Breast epithelium (tissue), 4 donors: ENCODE results near the gene FEZF1. TPM values are rescaled to one million over a fixed set of nuclear protein-coding genes. Genes with fewer than 3 reads are reported as not detected.

Source experiments
- DNase-seq, 2 donors: peaks; one replicate each; pipeline ENCODE4 v3.0.0-alpha.2; 2019; ENCODE audit warnings: low spot score in 2 of 2
- H3K27ac ChIP-seq, 2 donors: fragments of 200-600 bp; sonication (generic) in 1 of 2; one replicate each; pipeline ENCODE4 v1.5.1; 2016 to 2019; ENCODE audit warnings: mild to moderate bottlenecking in 1 of 2
- H3K27me3 ChIP-seq, 2 donors: fragments of 200-600 bp; sonication (generic) in 1 of 2; one replicate each; pipeline versions ENCODE4 v1.5.1 to v1.6.0; 2017 to 2019; ENCODE audit warnings: control low read depth in 1 of 2, mild to moderate bottlenecking in 1 of 2
- H3K36me3 ChIP-seq: fragments of 200-600 bp; one replicate; pipeline ENCODE4 v1.5.1; 2019
- H3K4me1 ChIP-seq, 2 donors: fragments of 200-600 bp; sonication (generic); one replicate each; pipeline ENCODE4 v1.5.1; 2016 to 2019; ENCODE audit warnings: control low read depth in 1 of 2
- H3K4me3 ChIP-seq, 3 donors: fragments of 200-600 bp; sonication (generic); 1 replicate in 2 of 3; 2 replicates in 1 of 3; pipeline ENCODE4 v1.5.1; 2016 to 2019; ENCODE audit warnings: mild to moderate bottlenecking in 3 of 3, moderate library complexity in 2 of 3
- H3K9me3 ChIP-seq, 2 donors: fragments of 200-600 bp; sonication (generic) in 1 of 2; one replicate each; pipeline ENCODE4 v1.5.1; 2016 to 2019; ENCODE audit warnings: control low read depth in 1 of 2
- POLR2A ChIP-seq: fragments of 450-650 bp; IDR thresholded peaks from one replicate; pipeline ENCODE4 v1.6.1; 2016; ENCODE audit warnings: antibody characterized with exemption, mild to moderate bottlenecking, moderate library complexity
- POLR2AphosphoS5 ChIP-seq, 3 donors: sonication (generic); formaldehyde crosslinking; IDR thresholded peaks; one replicate each; pipeline ENCODE4 v1.6.1; 2017; ENCODE audit warnings: antibody characterized with exemption in 3 of 3
- intact Hi-C: fragments of 100-400 bp; cut with DNase I; formaldehyde crosslinking; loops from one replicate; pipeline ENCODE4 v1.15.1; 2023; ENCODE audit warnings: low total_unique reads
- total RNA-seq, 3 donors: library from RNA; depleted of rRNA; stranded (reverse); fragments of >200 nt; gene quantifications; one replicate each; pipeline ENCODE4 v1.1.0, GENCODE V29; 2016
- TF ChIP-seq, protein P1 (sequence below), 3 donors: fragments of 450-650 bp; IDR thresholded peaks; one replicate each; pipeline ENCODE4 v1.5.1; 2016 to 2017; ENCODE audit warnings: antibody characterized with exemption in 3 of 3, mild to moderate bottlenecking in 3 of 3, moderate library complexity in 3 of 3

Gene FEZF1
- total RNA-seq, 3 donors from 2014 or later: not detected

DNA sequence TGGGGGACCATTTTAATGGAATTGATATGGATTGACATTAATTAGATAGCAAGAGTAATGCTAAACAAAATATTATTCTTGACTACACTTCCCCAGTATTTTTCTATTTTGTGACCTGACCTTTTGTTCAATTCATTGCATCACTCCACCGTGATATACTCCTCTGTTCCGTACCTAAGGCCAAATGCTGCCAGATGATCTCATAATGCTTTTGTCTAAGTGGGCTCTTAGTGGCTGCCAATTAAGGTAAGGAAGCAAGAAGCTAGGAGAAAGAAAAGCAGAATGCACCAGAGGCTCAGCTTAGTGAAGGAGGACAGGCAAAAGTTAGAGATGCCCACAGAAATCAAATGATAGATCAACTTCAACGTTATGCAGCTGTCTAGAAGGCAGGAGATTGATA is 36.4 kb downstream of the FEZF1 start:
- TF ChIP-seq, protein P1, sequence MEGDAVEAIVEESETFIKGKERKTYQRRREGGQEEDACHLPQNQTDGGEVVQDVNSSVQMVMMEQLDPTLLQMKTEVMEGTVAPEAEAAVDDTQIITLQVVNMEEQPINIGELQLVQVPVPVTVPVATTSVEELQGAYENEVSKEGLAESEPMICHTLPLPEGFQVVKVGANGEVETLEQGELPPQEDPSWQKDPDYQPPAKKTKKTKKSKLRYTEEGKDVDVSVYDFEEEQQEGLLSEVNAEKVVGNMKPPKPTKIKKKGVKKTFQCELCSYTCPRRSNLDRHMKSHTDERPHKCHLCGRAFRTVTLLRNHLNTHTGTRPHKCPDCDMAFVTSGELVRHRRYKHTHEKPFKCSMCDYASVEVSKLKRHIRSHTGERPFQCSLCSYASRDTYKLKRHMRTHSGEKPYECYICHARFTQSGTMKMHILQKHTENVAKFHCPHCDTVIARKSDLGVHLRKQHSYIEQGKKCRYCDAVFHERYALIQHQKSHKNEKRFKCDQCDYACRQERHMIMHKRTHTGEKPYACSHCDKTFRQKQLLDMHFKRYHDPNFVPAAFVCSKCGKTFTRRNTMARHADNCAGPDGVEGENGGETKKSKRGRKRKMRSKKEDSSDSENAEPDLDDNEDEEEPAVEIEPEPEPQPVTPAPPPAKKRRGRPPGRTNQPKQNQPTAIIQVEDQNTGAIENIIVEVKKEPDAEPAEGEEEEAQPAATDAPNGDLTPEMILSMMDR (IDR thresholded peaks at IDR 0.05): no peak
- no peak for TF ChIP-seq POLR2AphosphoS5 (IDR thresholded peaks at IDR 0.05)
- no peak for TF ChIP-seq POLR2A
- H3K27ac ChIP-seq: no peak overlapping the region
- no peaks in the 10 kb centered on the region for H3K4me1 ChIP-seq
- intact Hi-C loops: no loop called here
- H3K4me3 ChIP-seq: no peak overlapping the region
- H3K36me3 ChIP-seq: no peaks in the 10 kb centered on the region
- no peaks in the 10 kb centered on the region for H3K9me3 ChIP-seq
- no peak for DNase-seq
- H3K27me3 ChIP-seq: no peaks in the 10 kb centered on the region

GRCh38 chr7:122262246-122262645 is 42.3 kb downstream of the FEZF1 start:
- Histone ChIP-seq H3K27ac (no peak overlapping the region), H3K4me3 (no peak overlapping the region), H3K27me3 (no peaks in the 10 kb centered on the region), H3K36me3 (no peaks in the 10 kb centered on the region), H3K4me1 (no peaks in the 10 kb centered on the region), H3K9me3 (no peaks in the 10 kb centered on the region)
- no peak for DNase-seq
- intact Hi-C loops: no loop called here
- TF ChIP-seq, protein P1 (IDR thresholded peaks at IDR 0.05): no peak
- TF ChIP-seq POLR2AphosphoS5 (IDR thresholded peaks at IDR 0.05) (no peak), POLR2A (no peak)

DNA sequence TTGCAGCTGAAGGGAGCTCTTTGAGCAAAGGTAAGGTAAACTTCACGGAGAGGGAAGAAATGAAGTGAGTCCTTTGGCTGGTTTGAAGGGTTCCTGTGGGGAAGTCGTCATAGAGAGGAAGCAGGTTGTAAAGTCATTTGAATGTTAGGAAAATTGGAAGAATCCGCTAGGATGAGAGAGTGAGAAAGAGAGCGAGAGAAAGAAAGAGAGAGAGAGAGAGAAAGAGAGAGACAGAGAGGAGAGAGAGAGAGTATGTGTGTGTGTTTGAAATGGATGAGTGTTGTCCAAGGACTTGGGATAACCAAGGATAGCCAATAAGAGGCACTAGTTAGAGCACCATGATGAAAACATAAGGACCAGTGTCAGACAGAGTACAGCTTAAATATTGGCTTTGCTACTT is 43.1 kb downstream of the FEZF1 start:
- no peak for DNase-seq
- intact Hi-C loops: no loop called here
- no peaks in the 10 kb centered on the region for H3K9me3 ChIP-seq

GRCh38 chr7:122261016-122261415 is 43.5 kb downstream of the FEZF1 start:
- H3K36me3 ChIP-seq: no peaks in the 10 kb centered on the region
- H3K27ac ChIP-seq: no peak overlapping the region
- intact Hi-C loops: no loop called here
- H3K4me3 ChIP-seq: no peak overlapping the region
- no peaks in the 10 kb centered on the region for H3K4me1 ChIP-seq
- no peak for DNase-seq
- H3K27me3 ChIP-seq: no peaks in the 10 kb centered on the region
- no peak for TF ChIP-seq POLR2A
- no peak for TF ChIP-seq POLR2AphosphoS5 (IDR thresholded peaks at IDR 0.05)
- TF ChIP-seq, protein P1 (IDR thresholded peaks at IDR 0.05): no peak
- no peaks in the 10 kb centered on the region for H3K9me3 ChIP-seq

More for the DNA sequence above, 43.1 kb downstream of the FEZF1 start:
- TF ChIP-seq, protein P1 (IDR thresholded peaks at IDR 0.05): no peak
- no peak for TF ChIP-seq POLR2AphosphoS5 (IDR thresholded peaks at IDR 0.05)
- TF ChIP-seq POLR2A: no peak
- Histone ChIP-seq H3K27me3 (no peaks in the 10 kb centered on the region), H3K4me3 (no peak overlapping the region), H3K27ac (no peak overlapping the region), H3K4me1 (no peaks in the 10 kb centered on the region), H3K36me3 (no peaks in the 10 kb centered on the region)

- Histone ChIP-seq H3K27ac (no peak overlapping the region), H3K4me1 (no peaks in the 10 kb centered on the region), H3K36me3 (no peaks in the 10 kb centered on the region), H3K4me3 (no peak overlapping the region), H3K9me3 (no peaks in the 10 kb centered on the region), H3K27me3 (no peaks in the 10 kb centered on the region)
- no peak for TF ChIP-seq POLR2A
- TF ChIP-seq, protein P1 (IDR thresholded peaks at IDR 0.05): no peak
- TF ChIP-seq POLR2AphosphoS5 (IDR thresholded peaks at IDR 0.05): no peak
- no peak for DNase-seq
- intact Hi-C loops: no loop called here
Measured at GRCh38 chr7:122260336-122260735, 44.2 kb downstream of the FEZF1 start.
